ENCODE results near the gene RFX7.

RFX7 gene

GRCh38 chr15:56244038-56244810 is 545 bp upstream of the RFX7 start:
- DNase-seq: no peak

- no peak for DNase-seq
Observed at GRCh38 chr15:56242576-56243162, 1.0 kb downstream of the RFX7 start.

GRCh38 chr15:56241374-56242105 is 2.1 kb downstream of the RFX7 start:
- no peak for DNase-seq

GRCh38 chr15:56240390-56240789 is 3.3 kb downstream of the RFX7 start:
- no peak for DNase-seq

- DNase-seq: no peak
Observed at GRCh38 chr15:56236197-56236596, 7.5 kb downstream of the RFX7 start.

- DNase-seq: no peak
Observed at GRCh38 chr15:56234804-56235203, 8.9 kb downstream of the RFX7 start.

GRCh38 chr15:56233549-56233948 is 10.1 kb downstream of the RFX7 start:
- no peak for DNase-seq

- DNase-seq: no peak
Observed at GRCh38 chr15:56232058-56232457, 11.6 kb downstream of the RFX7 start.

GRCh38 chr15:56228854-56229253 is 14.8 kb downstream of the RFX7 start:
- DNase-seq: no peak

GRCh38 chr15:56228352-56228751 is 15.3 kb downstream of the RFX7 start:
- no peak for DNase-seq

- DNase-seq: no peak
Observed at GRCh38 chr15:56227780-56228179, 15.9 kb downstream of the RFX7 start.

GRCh38 chr15:56227306-56227705 is 16.4 kb downstream of the RFX7 start:
- no peak for DNase-seq

- DNase-seq: no peak
Observed at GRCh38 chr15:56225520-56225919, 18.2 kb downstream of the RFX7 start.

GRCh38 chr15:56222302-56222701 is 21.4 kb downstream of the RFX7 start:
- DNase-seq: no peak

- DNase-seq: no peak
Observed at GRCh38 chr15:56217341-56217740, 26.3 kb downstream of the RFX7 start.

- peak; percentile 52 for DNase-seq
Observed at GRCh38 chr15:56215769-56216168, 27.9 kb downstream of the RFX7 start.

- DNase-seq: no peak
Observed at GRCh38 chr15:56211960-56212550, 31.6 kb downstream of the RFX7 start.

GRCh38 chr15:56211064-56211463 is 32.6 kb downstream of the RFX7 start:
- DNase-seq: no peak

GRCh38 chr15:56208641-56209155 is 35.0 kb downstream of the RFX7 start:
- no peak for DNase-seq

GRCh38 chr15:56208185-56208584 is 35.5 kb downstream of the RFX7 start:
- DNase-seq: no peak

- DNase-seq: no peak
Observed at GRCh38 chr15:56207711-56208110, 36.0 kb downstream of the RFX7 start.

- no peak for DNase-seq
Observed at GRCh38 chr15:56207092-56207491, 36.6 kb downstream of the RFX7 start.

All from NCI-H2029 (cell line).